ENCODE measurements around the gene TMEM179.

TMEM179 gene

GRCh38 chr14:104591031-104591430 is 13.5 kb downstream of the TMEM179 start:
- no peak for ATAC-seq (ENCODE audit: insufficient read depth, low read depth)
- DNase-seq = no peak
- Histone ChIP-seq H4K20me1 (ENCODE audit: insufficient read depth, low read length) (no peaks in the 10 kb centered on the region), H3K79me2 (ENCODE audit: insufficient read depth, low read length) (no peaks in the 10 kb centered on the region), H3K4me2 (ENCODE audit: insufficient read depth, low read length) (no peak overlapping the region), H3K36me3 (ENCODE audit: insufficient read depth, low read length) (no peaks in the 10 kb centered on the region), H3K9me3 (ENCODE audit: insufficient read depth, low read length, severe bottlenecking) (no peaks in the 10 kb centered on the region), H3K27me3 (ENCODE audit: insufficient read depth, low read length, poor library complexity) (no peaks in the 10 kb centered on the region), H3K4me3 (ENCODE audit: low read depth in 1 of 2, low read length in 2 of 2) (no peak overlapping the region), H3K9ac (ENCODE audit: low read depth, low read length) (no peak overlapping the region), H2AFZ (ENCODE audit: low read depth, low read length) (no peak overlapping the region), H3K27ac (ENCODE audit: low read length) (no peak overlapping the region), H3K4me1 (ENCODE audit: insufficient read depth, low read length) (no peaks in the 10 kb centered on the region)
- TF ChIP-seq EZH2 (IDR thresholded peaks at IDR 0.05; ENCODE audit: borderline replicate concordance, low read depth, low read length, severe bottlenecking) = no peak
- TF ChIP-seq, protein P1, sequence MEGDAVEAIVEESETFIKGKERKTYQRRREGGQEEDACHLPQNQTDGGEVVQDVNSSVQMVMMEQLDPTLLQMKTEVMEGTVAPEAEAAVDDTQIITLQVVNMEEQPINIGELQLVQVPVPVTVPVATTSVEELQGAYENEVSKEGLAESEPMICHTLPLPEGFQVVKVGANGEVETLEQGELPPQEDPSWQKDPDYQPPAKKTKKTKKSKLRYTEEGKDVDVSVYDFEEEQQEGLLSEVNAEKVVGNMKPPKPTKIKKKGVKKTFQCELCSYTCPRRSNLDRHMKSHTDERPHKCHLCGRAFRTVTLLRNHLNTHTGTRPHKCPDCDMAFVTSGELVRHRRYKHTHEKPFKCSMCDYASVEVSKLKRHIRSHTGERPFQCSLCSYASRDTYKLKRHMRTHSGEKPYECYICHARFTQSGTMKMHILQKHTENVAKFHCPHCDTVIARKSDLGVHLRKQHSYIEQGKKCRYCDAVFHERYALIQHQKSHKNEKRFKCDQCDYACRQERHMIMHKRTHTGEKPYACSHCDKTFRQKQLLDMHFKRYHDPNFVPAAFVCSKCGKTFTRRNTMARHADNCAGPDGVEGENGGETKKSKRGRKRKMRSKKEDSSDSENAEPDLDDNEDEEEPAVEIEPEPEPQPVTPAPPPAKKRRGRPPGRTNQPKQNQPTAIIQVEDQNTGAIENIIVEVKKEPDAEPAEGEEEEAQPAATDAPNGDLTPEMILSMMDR (IDR thresholded peaks at IDR 0.05; ENCODE audit: borderline replicate concordance, extremely low read depth, low read length, poor library complexity, severe bottlenecking) = no peak

- Histone ChIP-seq H4K20me1 (ENCODE audit: insufficient read depth, low read length) (no peaks in the 10 kb centered on the region), H3K4me1 (ENCODE audit: insufficient read depth, low read length) (no peaks in the 10 kb centered on the region), H3K79me2 (ENCODE audit: insufficient read depth, low read length) (no peaks in the 10 kb centered on the region), H3K36me3 (ENCODE audit: insufficient read depth, low read length) (no peaks in the 10 kb centered on the region), H3K9ac (ENCODE audit: low read depth, low read length) (no peak overlapping the region), H3K9me3 (ENCODE audit: insufficient read depth, low read length, severe bottlenecking) (no peaks in the 10 kb centered on the region), H3K27ac (ENCODE audit: low read length) (no peak overlapping the region), H2AFZ (ENCODE audit: low read depth, low read length) (no peak overlapping the region), H3K4me2 (ENCODE audit: insufficient read depth, low read length) (no peak overlapping the region), H3K27me3 (ENCODE audit: insufficient read depth, low read length, poor library complexity) (no peaks in the 10 kb centered on the region), H3K4me3 (ENCODE audit: low read depth in 1 of 2, low read length in 2 of 2) (no peak overlapping the region)
- DNase-seq (no peak), ATAC-seq (ENCODE audit: insufficient read depth, low read depth) (no peak)
- TF ChIP-seq, protein P1 (IDR thresholded peaks at IDR 0.05; ENCODE audit: borderline replicate concordance, extremely low read depth, low read length, poor library complexity, severe bottlenecking) = no peak
- no peak for TF ChIP-seq EZH2 (IDR thresholded peaks at IDR 0.05; ENCODE audit: borderline replicate concordance, low read depth, low read length, severe bottlenecking)
Measured at GRCh38 chr14:104590240-104590965, 14.2 kb downstream of the TMEM179 start.

GRCh38 chr14:104589338-104590195 is 15.0 kb downstream of the TMEM179 start:
- TF ChIP-seq, protein P1 (IDR thresholded peaks at IDR 0.05; ENCODE audit: borderline replicate concordance, extremely low read depth, low read length, poor library complexity, severe bottlenecking) = no peak
- no peak for TF ChIP-seq EZH2 (IDR thresholded peaks at IDR 0.05; ENCODE audit: borderline replicate concordance, low read depth, low read length, severe bottlenecking)
- H3K4me2 ChIP-seq (ENCODE audit: insufficient read depth, low read length) = no peak overlapping the region
- no peak overlapping the region for H3K27ac ChIP-seq (ENCODE audit: low read length)
- H3K79me2 ChIP-seq (ENCODE audit: insufficient read depth, low read length) = no peaks in the 10 kb centered on the region
- H4K20me1 ChIP-seq (ENCODE audit: insufficient read depth, low read length) = no peaks in the 10 kb centered on the region; the same call in 1 of the 2 replicates
- ATAC-seq (ENCODE audit: insufficient read depth, low read depth) (0 out of 3 replicates have a peak, but pooled peaks have one; percentile 17), DNase-seq (no peak)
- H2AFZ ChIP-seq (ENCODE audit: low read depth, low read length) = no peak overlapping the region
- H3K9me3 ChIP-seq (ENCODE audit: insufficient read depth, low read length, severe bottlenecking) = no peaks in the 10 kb centered on the region
- H3K27me3 ChIP-seq (ENCODE audit: insufficient read depth, low read length, poor library complexity) = no peaks in the 10 kb centered on the region
- H3K36me3 ChIP-seq (ENCODE audit: insufficient read depth, low read length) = no peaks in the 10 kb centered on the region
- no peak overlapping the region for H3K9ac ChIP-seq (ENCODE audit: low read depth, low read length)
- H3K4me3 ChIP-seq (ENCODE audit: low read depth in 1 of 2, low read length in 2 of 2) = no peak overlapping the region
- no peaks in the 10 kb centered on the region for H3K4me1 ChIP-seq (ENCODE audit: insufficient read depth, low read length)

Measured in DND-41 (cell line).